ENCODE results near the gene PCDHB7. TPM values are rescaled to one million over a fixed set of nuclear protein-coding genes. Genes with fewer than 3 reads are reported as not detected.
"Not testable (repeated sequence)": the region's sequence is repeated elsewhere in the genome, so short reads cannot be mapped to it uniquely, and the experiment has no call there.

The PCDHB7 gene
- polyA plus RNA-seq, 4 donors: 0.27 to 1.1 (median 0.36) TPM; not detected in 1

- no peak overlapping the region for H3K4me3 ChIP-seq (ENCODE audit: low read depth in 1 of 3, low read length in 3 of 3)
- H3K27me3 ChIP-seq (ENCODE audit: control insufficient read depth in 3 of 3, insufficient read depth in 3 of 3, low read length in 3 of 3): no peaks in the 10 kb centered on the region
- H3K4me1 ChIP-seq (ENCODE audit: control insufficient read depth in 3 of 3, insufficient read depth in 2 of 3, low read depth in 1 of 3, low read length in 2 of 3): no peaks in the 10 kb centered on the region
- 47 to 61% (median 54%) methylated on average over 33 of the region's 33 CpGs for WGBS, 3 donors
- peaks cover 0 to 29% of the 10 kb centered on the region in 2 donors for H3K9me3 ChIP-seq (ENCODE audit: control insufficient read depth in 2 of 2, insufficient read depth in 1 of 2, low read depth in 1 of 2, low read length in 1 of 2)
- FAIRE-seq (no peak), DNase-seq (no peak)
- H3K27ac ChIP-seq (ENCODE audit: low read depth in 1 of 3, low read length in 2 of 3): no peak overlapping the region
- H3K36me3 ChIP-seq (ENCODE audit: control insufficient read depth in 3 of 3, insufficient read depth in 2 of 3, low read depth in 1 of 3, low read length in 3 of 3): no peaks in the 10 kb centered on the region
Observed at GRCh38 chr5:141150224-141150992, 22.0 kb upstream of the PCDHB7 start.

- Histone ChIP-seq H3K27ac (ENCODE audit: low read depth in 1 of 3, low read length in 2 of 3) (no peak overlapping the region), H3K9me3 (ENCODE audit: control insufficient read depth in 2 of 2, insufficient read depth in 1 of 2, low read depth in 1 of 2, low read length in 1 of 2) (peaks cover 0 to 31% of the 10 kb centered on the region in 2 donors), H3K4me3 (ENCODE audit: low read depth in 1 of 3, low read length in 3 of 3) (no peak overlapping the region), H3K27me3 (ENCODE audit: control insufficient read depth in 3 of 3, insufficient read depth in 3 of 3, low read length in 3 of 3) (no peaks in the 10 kb centered on the region), H3K36me3 (ENCODE audit: control insufficient read depth in 3 of 3, insufficient read depth in 2 of 3, low read depth in 1 of 3, low read length in 3 of 3) (no peaks in the 10 kb centered on the region), H3K4me1 (ENCODE audit: control insufficient read depth in 3 of 3, insufficient read depth in 2 of 3, low read depth in 1 of 3, low read length in 2 of 3) (no peaks in the 10 kb centered on the region)
- WGBS, 3 donors: 48 to 56% (median 53%) methylated on average over 13 of the region's 13 CpGs
- no peak for FAIRE-seq
- DNase-seq: no peak
Observed at GRCh38 chr5:141150993-141151325, 21.5 kb upstream of the PCDHB7 start.

GRCh38 chr5:141151632-141152031 lies 20.8 kb upstream of the PCDHB7 start:
- H3K4me1 ChIP-seq (ENCODE audit: control insufficient read depth in 3 of 3, insufficient read depth in 2 of 3, low read depth in 1 of 3, low read length in 2 of 3); H3K36me3 ChIP-seq (ENCODE audit: control insufficient read depth in 3 of 3, insufficient read depth in 2 of 3, low read depth in 1 of 3, low read length in 3 of 3); DNase-seq; H3K27me3 ChIP-seq (ENCODE audit: control insufficient read depth in 3 of 3, insufficient read depth in 3 of 3, low read length in 3 of 3); H3K27ac ChIP-seq (ENCODE audit: low read depth in 1 of 3, low read length in 2 of 3); FAIRE-seq; H3K4me3 ChIP-seq (ENCODE audit: low read depth in 1 of 3, low read length in 3 of 3): not testable (repeated sequence)
- peaks cover 0 to 38% of the 10 kb centered on the region in 2 donors for H3K9me3 ChIP-seq (ENCODE audit: control insufficient read depth in 2 of 2, insufficient read depth in 1 of 2, low read depth in 1 of 2, low read length in 1 of 2)
- 45 to 68% (median 66%) methylated on average over 21 to 39 of the region's 41 CpGs for WGBS, 3 donors

- not testable (repeated sequence) for H3K27ac ChIP-seq (ENCODE audit: low read depth in 1 of 3, low read length in 2 of 3); H3K27me3 ChIP-seq (ENCODE audit: control insufficient read depth in 3 of 3, insufficient read depth in 3 of 3, low read length in 3 of 3); DNase-seq; FAIRE-seq; H3K4me1 ChIP-seq (ENCODE audit: control insufficient read depth in 3 of 3, insufficient read depth in 2 of 3, low read depth in 1 of 3, low read length in 2 of 3); H3K36me3 ChIP-seq (ENCODE audit: control insufficient read depth in 3 of 3, insufficient read depth in 2 of 3, low read depth in 1 of 3, low read length in 3 of 3); H3K4me3 ChIP-seq (ENCODE audit: low read depth in 1 of 3, low read length in 3 of 3)
- H3K9me3 ChIP-seq (ENCODE audit: control insufficient read depth in 2 of 2, insufficient read depth in 1 of 2, low read depth in 1 of 2, low read length in 1 of 2): peaks cover 0 to 43% of the 10 kb centered on the region in 2 donors
- 31 to 51% (median 50%) methylated on average over 24 to 36 of the region's 36 CpGs for WGBS, 3 donors
Observed at GRCh38 chr5:141152096-141152495, 20.3 kb upstream of the PCDHB7 start.

- no peak for FAIRE-seq
- H3K27me3 ChIP-seq (ENCODE audit: control insufficient read depth in 3 of 3, insufficient read depth in 3 of 3, low read length in 3 of 3): no peaks in the 10 kb centered on the region
- H3K9me3 ChIP-seq (ENCODE audit: control insufficient read depth in 2 of 2, insufficient read depth in 1 of 2, low read depth in 1 of 2, low read length in 1 of 2): peaks cover 0 to 37% of the 10 kb centered on the region in 2 donors
- no peak overlapping the region for H3K4me3 ChIP-seq (ENCODE audit: low read depth in 1 of 3, low read length in 3 of 3)
- no peaks in the 10 kb centered on the region for H3K36me3 ChIP-seq (ENCODE audit: control insufficient read depth in 3 of 3, insufficient read depth in 2 of 3, low read depth in 1 of 3, low read length in 3 of 3)
- no peak overlapping the region for H3K27ac ChIP-seq (ENCODE audit: low read depth in 1 of 3, low read length in 2 of 3)
- 36 to 48% (median 38%) methylated on average over 21 of the region's 21 CpGs for WGBS, 3 donors
- no peaks in the 10 kb centered on the region for H3K4me1 ChIP-seq (ENCODE audit: control insufficient read depth in 3 of 3, insufficient read depth in 2 of 3, low read depth in 1 of 3, low read length in 2 of 3)
- no peak for DNase-seq
Observed at GRCh38 chr5:141155540-141156374, 16.7 kb upstream of the PCDHB7 start.

- H3K4me1 ChIP-seq (ENCODE audit: control insufficient read depth in 3 of 3, insufficient read depth in 2 of 3, low read depth in 1 of 3, low read length in 2 of 3); H3K27ac ChIP-seq (ENCODE audit: low read depth in 1 of 3, low read length in 2 of 3); FAIRE-seq; H3K27me3 ChIP-seq (ENCODE audit: control insufficient read depth in 3 of 3, insufficient read depth in 3 of 3, low read length in 3 of 3); H3K36me3 ChIP-seq (ENCODE audit: control insufficient read depth in 3 of 3, insufficient read depth in 2 of 3, low read depth in 1 of 3, low read length in 3 of 3); DNase-seq; H3K4me3 ChIP-seq (ENCODE audit: low read depth in 1 of 3, low read length in 3 of 3): not testable (repeated sequence)
- peaks cover 0 to 30% of the 10 kb centered on the region in 2 donors for H3K9me3 ChIP-seq (ENCODE audit: control insufficient read depth in 2 of 2, insufficient read depth in 1 of 2, low read depth in 1 of 2, low read length in 1 of 2)
- 40 to 70% (median 59%) methylated on average over 25 to 38 of the region's 38 CpGs for whole genome bisulfite sequencing, 3 donors
Observed at GRCh38 chr5:141157356-141157755, 15.1 kb upstream of the PCDHB7 start.

GRCh38 chr5:141157901-141158300 lies 14.5 kb upstream of the PCDHB7 start:
- H3K4me1 ChIP-seq (ENCODE audit: control insufficient read depth in 3 of 3, insufficient read depth in 2 of 3, low read depth in 1 of 3, low read length in 2 of 3); H3K36me3 ChIP-seq (ENCODE audit: control insufficient read depth in 3 of 3, insufficient read depth in 2 of 3, low read depth in 1 of 3, low read length in 3 of 3); H3K27ac ChIP-seq (ENCODE audit: low read depth in 1 of 3, low read length in 2 of 3); DNase-seq; H3K27me3 ChIP-seq (ENCODE audit: control insufficient read depth in 3 of 3, insufficient read depth in 3 of 3, low read length in 3 of 3); FAIRE-seq; H3K4me3 ChIP-seq (ENCODE audit: low read depth in 1 of 3, low read length in 3 of 3): not testable (repeated sequence)
- peaks cover 0 to 29% of the 10 kb centered on the region in 2 donors for H3K9me3 ChIP-seq (ENCODE audit: control insufficient read depth in 2 of 2, insufficient read depth in 1 of 2, low read depth in 1 of 2, low read length in 1 of 2)
- WGBS, 3 donors: 40 to 70% (median 62%) methylated on average over 15 to 22 of the region's 28 CpGs

- not testable (repeated sequence) for H3K4me3 ChIP-seq (ENCODE audit: low read depth in 1 of 3, low read length in 3 of 3); H3K27ac ChIP-seq (ENCODE audit: low read depth in 1 of 3, low read length in 2 of 3); H3K27me3 ChIP-seq (ENCODE audit: control insufficient read depth in 3 of 3, insufficient read depth in 3 of 3, low read length in 3 of 3); H3K4me1 ChIP-seq (ENCODE audit: control insufficient read depth in 3 of 3, insufficient read depth in 2 of 3, low read depth in 1 of 3, low read length in 2 of 3); FAIRE-seq; H3K36me3 ChIP-seq (ENCODE audit: control insufficient read depth in 3 of 3, insufficient read depth in 2 of 3, low read depth in 1 of 3, low read length in 3 of 3); DNase-seq
- 49 to 72% (median 63%) methylated on average over 52 to 79 of the region's 79 CpGs for WGBS, 3 donors
- peaks cover 0 to 24% of the 10 kb centered on the region in 2 donors for H3K9me3 ChIP-seq (ENCODE audit: control insufficient read depth in 2 of 2, insufficient read depth in 1 of 2, low read depth in 1 of 2, low read length in 1 of 2)
Observed at GRCh38 chr5:141174291-141175104, 2.1 kb downstream of the PCDHB7 start.
